MM.1S (cell line): Measurements from ENCODE around the gene SLC2A4RG.

Source experiments
- DNase-seq: peaks from one replicate; pipeline ENCODE4 v3.0.0-alpha.2; 2015
- H2AFZ ChIP-seq: fragments of 300-600 bp; sonication (generic); 2 replicates; pipeline ENCODE4 v1.6.0; 2016; ENCODE audit warnings: antibody characterized with exemption, low read length
- H3F3A ChIP-seq: fragments of 300-600 bp; sonication (generic); 2 replicates; pipeline ENCODE4 v1.6.1; 2016; ENCODE audit warnings: mild to moderate bottlenecking, antibody characterized with exemption, low read length, moderate library complexity, mixed read lengths; ENCODE audit not compliant: insufficient read depth
- H3K27ac ChIP-seq: fragments of 300-600 bp; sonication (generic); 2 replicates; pipeline ENCODE4 v1.5.1; 2016; ENCODE audit warnings: mild to moderate bottlenecking, low read length
- H3K27me3 ChIP-seq: fragments of 300-600 bp; sonication (generic); replicated peaks from 2 replicates; pipeline ENCODE4 v1.6.0; 2016; ENCODE audit warnings: low read length; ENCODE audit not compliant: insufficient read depth
- H3K36me3 ChIP-seq: fragments of 300-600 bp; sonication (generic); replicated peaks from 2 replicates; pipeline ENCODE4 v1.6.1; 2016; ENCODE audit warnings: mild to moderate bottlenecking, low read length, mixed read lengths; ENCODE audit not compliant: insufficient read depth
- H3K4me1 ChIP-seq: fragments of 300-600 bp; sonication (generic); 2 replicates; pipeline ENCODE4 v1.6.1; 2016; ENCODE audit warnings: low read length, mixed read lengths
- H3K4me2 ChIP-seq: fragments of 300-600 bp; sonication (generic); 2 replicates; pipeline ENCODE4 v1.6.0; 2016; ENCODE audit warnings: low read depth, low read length
- H3K4me3 ChIP-seq: fragments of 300-600 bp; sonication (generic); 2 replicates; pipeline ENCODE4 v1.5.1; 2016; ENCODE audit warnings: low read length, mixed read lengths
- H3K79me2 ChIP-seq: fragments of 300-600 bp; sonication (generic); 2 replicates; pipeline ENCODE4 v1.6.1; 2016; ENCODE audit warnings: mixed run types, low read length, mixed read lengths
- H3K9ac ChIP-seq: fragments of 300-600 bp; sonication (generic); 2 replicates; pipeline ENCODE4 v1.6.1; 2016; ENCODE audit warnings: low read length, mixed read lengths
- H3K9me2 ChIP-seq: fragments of 300-600 bp; sonication (generic); replicated peaks from 2 replicates; pipeline ENCODE4 v1.6.1; 2016; ENCODE audit warnings: mild to moderate bottlenecking, low read length, mixed read lengths; ENCODE audit not compliant: insufficient read depth
- H3K9me3 ChIP-seq: fragments of 300-600 bp; sonication (generic); replicated peaks from 2 replicates; pipeline ENCODE4 v1.6.1; 2016; ENCODE audit warnings: mild to moderate bottlenecking, low read length, mixed read lengths; ENCODE audit not compliant: insufficient read depth
- H4K20me1 ChIP-seq: fragments of 300-600 bp; sonication (generic); 2 replicates; pipeline ENCODE4 v1.6.1; 2016; ENCODE audit warnings: mild to moderate bottlenecking, low read length, moderate library complexity, mixed read lengths; ENCODE audit not compliant: insufficient read depth
- EZH2 ChIP-seq: fragments of 300-600 bp; sonication (generic); optimal IDR thresholded peaks from 2 replicates; pipeline ENCODE3; 2017; ENCODE audit warnings: low read depth, mild to moderate bottlenecking, antibody characterized with exemption, low read length, mixed read lengths
- EZH2phosphoT487 ChIP-seq: fragments of 300-600 bp; sonication (generic); IDR thresholded peaks from 2 replicates; pipeline ENCODE4 v1.6.1; 2018; ENCODE audit warnings: antibody characterized with exemption, low read length
- TF ChIP-seq, protein P1 (sequence below): fragments of 300-600 bp; sonication (generic); IDR thresholded peaks from 2 replicates; pipeline ENCODE4 v1.5.1; 2016; ENCODE audit warnings: antibody characterized with exemption, low read length, mixed read lengths

Gene SLC2A4RG

DNA sequence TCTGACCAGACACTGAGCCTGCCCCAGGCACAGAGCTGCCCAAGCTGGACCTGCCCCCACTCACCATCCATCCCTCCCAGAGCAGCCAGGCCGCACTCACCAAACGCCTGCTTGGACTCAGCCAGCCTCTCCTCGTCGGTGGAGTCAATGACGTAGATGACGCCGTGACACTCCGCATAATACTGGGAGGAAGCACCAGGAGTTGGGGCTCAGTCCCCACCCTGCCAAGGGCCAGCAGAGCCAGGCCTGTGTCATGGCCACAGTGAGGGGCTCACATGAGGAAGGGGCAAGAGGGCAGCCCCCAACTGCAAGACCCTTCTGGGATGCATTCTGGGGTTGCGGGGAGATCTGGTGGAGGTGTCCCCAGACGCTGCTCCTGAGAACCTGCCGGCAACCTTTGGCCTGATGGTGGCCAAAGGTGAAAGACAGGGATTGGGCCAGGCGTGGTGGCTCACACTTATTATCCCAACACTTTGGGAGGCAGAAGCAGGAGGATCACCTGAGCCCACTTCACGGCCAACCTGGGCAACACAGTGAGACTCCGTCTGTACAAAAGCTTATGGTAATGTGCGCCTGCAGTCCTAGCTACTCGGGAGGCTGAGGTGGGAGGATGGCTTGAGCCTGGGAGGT is 37.4 kb upstream of the SLC2A4RG start:
- Histone ChIP-seq H3K27ac (no peak overlapping the region), H3K4me1 (peaks cover 6% of the 10 kb centered on the region), H3F3A (peaks cover 7% of the 10 kb centered on the region; the same call in 1 of the 2 replicates), H3K79me2 (peaks cover 33% of the 10 kb centered on the region), H3K9ac (no peak overlapping the region), H3K27me3 (no peaks in the 10 kb centered on the region), H3K9me2 (no peaks in the 10 kb centered on the region), H3K4me2 (no peak overlapping the region), H3K36me3 (no peaks in the 10 kb centered on the region; the same call in 1 of the 2 replicates), H3K4me3 (no peak overlapping the region), H3K9me3 (no peaks in the 10 kb centered on the region), H4K20me1 (peaks cover 4% of the 10 kb centered on the region; the same call in 1 of the 2 replicates), H2AFZ (no peak overlapping the region)
- TF ChIP-seq EZH2phosphoT487 = no peak
- TF ChIP-seq EZH2 = no peak
- TF ChIP-seq, protein P1, sequence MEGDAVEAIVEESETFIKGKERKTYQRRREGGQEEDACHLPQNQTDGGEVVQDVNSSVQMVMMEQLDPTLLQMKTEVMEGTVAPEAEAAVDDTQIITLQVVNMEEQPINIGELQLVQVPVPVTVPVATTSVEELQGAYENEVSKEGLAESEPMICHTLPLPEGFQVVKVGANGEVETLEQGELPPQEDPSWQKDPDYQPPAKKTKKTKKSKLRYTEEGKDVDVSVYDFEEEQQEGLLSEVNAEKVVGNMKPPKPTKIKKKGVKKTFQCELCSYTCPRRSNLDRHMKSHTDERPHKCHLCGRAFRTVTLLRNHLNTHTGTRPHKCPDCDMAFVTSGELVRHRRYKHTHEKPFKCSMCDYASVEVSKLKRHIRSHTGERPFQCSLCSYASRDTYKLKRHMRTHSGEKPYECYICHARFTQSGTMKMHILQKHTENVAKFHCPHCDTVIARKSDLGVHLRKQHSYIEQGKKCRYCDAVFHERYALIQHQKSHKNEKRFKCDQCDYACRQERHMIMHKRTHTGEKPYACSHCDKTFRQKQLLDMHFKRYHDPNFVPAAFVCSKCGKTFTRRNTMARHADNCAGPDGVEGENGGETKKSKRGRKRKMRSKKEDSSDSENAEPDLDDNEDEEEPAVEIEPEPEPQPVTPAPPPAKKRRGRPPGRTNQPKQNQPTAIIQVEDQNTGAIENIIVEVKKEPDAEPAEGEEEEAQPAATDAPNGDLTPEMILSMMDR = no peak
- no peak for DNase-seq

DNA sequence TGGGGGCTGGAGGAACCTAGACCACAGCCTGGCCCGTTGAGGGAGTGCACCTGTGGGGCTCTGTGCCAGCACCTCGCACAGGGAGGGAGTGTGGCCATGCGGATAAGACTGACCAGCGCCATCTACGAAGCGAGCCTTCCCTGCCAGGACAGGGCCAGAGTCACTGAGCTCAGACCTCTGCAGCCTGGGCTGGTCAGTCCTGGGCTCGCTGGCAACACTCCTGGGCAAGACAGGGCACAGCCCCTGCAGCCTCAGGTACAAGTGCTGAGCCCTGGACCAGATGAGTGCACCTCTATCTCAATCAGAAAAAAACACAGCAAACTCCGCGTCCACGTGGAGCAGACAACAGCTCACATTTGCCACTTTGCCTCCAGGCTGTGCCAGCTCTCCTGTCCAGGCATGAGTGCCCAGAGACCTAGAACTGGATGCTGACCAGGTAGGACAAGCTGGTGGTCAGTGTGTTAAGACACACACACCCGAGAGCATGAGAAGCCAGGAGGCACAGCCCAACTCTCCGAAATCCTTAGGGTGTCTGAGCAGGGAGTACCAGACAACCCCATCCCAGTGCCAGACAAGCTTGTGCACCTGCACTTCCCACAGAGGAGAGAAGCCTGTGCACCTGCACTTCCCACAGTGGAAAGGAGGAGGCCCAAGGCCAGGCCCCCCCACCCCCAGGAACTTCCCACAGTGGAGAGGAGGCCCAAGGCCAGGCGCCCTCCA is 36.7 kb upstream of the SLC2A4RG start:
- TF ChIP-seq EZH2phosphoT487 = no peak
- TF ChIP-seq EZH2 = no peak
- TF ChIP-seq, protein P1 = no peak
- Histone ChIP-seq H3K27me3 (no peaks in the 10 kb centered on the region), H3K79me2 (peaks cover 39% of the 10 kb centered on the region), H3K27ac (no peak overlapping the region), H3K36me3 (no peaks in the 10 kb centered on the region; the same call in 1 of the 2 replicates), H3K4me1 (peaks cover 6% of the 10 kb centered on the region), H2AFZ (no peak overlapping the region), H3K4me3 (no peak overlapping the region), H4K20me1 (peaks cover 4% of the 10 kb centered on the region; the same call in 1 of the 2 replicates), H3K4me2 (no peak overlapping the region), H3K9ac (no peak overlapping the region), H3K9me2 (no peaks in the 10 kb centered on the region), H3F3A (peaks cover 9% of the 10 kb centered on the region; the same call in 1 of the 2 replicates), H3K9me3 (no peaks in the 10 kb centered on the region)
- DNase-seq = no peak

DNA sequence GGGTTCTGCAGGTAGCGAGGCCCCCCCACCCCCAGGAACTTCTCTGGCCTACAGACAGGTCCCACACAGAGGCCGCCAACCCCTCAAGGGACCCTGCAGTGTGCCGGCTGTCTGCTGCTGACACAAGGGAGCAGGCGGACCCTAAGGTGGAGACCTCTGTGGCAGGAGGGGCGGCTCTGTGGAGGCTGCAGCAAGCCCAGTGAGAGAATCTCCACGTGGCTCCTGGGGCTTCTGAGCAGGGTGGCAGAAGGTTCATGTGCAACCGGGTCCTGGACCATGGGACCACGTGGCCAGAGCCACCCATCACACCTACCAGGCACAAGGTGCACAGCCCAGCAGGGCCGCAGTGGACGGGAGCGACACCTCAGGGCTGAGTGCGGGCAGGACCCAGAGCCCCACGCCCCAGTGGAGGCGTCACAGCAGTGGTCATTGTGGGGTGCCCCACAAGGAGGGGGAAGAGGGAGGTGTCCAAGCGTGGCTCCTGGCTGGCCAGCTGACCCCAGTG is 36.1 kb upstream of the SLC2A4RG start:
- Histone ChIP-seq H3K9me3 (no peaks in the 10 kb centered on the region), H2AFZ (no peak overlapping the region), H3K79me2 (peaks cover 42% of the 10 kb centered on the region), H3K9me2 (no peaks in the 10 kb centered on the region), H3K9ac (no peak overlapping the region), H3K27ac (no peak overlapping the region), H3K4me3 (no peak overlapping the region), H4K20me1 (peaks cover 4% of the 10 kb centered on the region; the same call in 1 of the 2 replicates), H3K27me3 (no peaks in the 10 kb centered on the region), H3K36me3 (no peaks in the 10 kb centered on the region; the same call in 1 of the 2 replicates), H3K4me1 (peaks cover 6% of the 10 kb centered on the region), H3F3A (peaks cover 9% of the 10 kb centered on the region; the same call in 1 of the 2 replicates), H3K4me2 (no peak overlapping the region)
- no peak for TF ChIP-seq EZH2phosphoT487
- no peak for TF ChIP-seq EZH2
- TF ChIP-seq, protein P1 = no peak
- DNase-seq = no peak
